H9 (cell line): Measurements from ENCODE around the gene CD164L2. TPM values are rescaled to one million over a fixed set of nuclear protein-coding genes. Genes with fewer than 3 reads are reported as not detected.
A peak's percentile ranks its signal among the peaks of the same experiment; 100 is the strongest.

ENCODE experiments used
- DNase-seq: peaks from one replicate; pipeline ENCODE4 v3.0.0-alpha.2; 2017
- H2AFZ ChIP-seq: one replicate; pipeline ENCODE4 v1.6.1; 2013; ENCODE audit warnings: mild to moderate bottlenecking, low read length, control low read depth, moderate library complexity
- H2AK5ac ChIP-seq: 2 replicates; pipeline ENCODE4 v1.6.1; 2013; ENCODE audit warnings: low read length, control low read depth, mixed read lengths; ENCODE audit not compliant: insufficient read length
- H2BK120ac ChIP-seq: one replicate; pipeline ENCODE4 v1.6.1; 2013; ENCODE audit warnings: low read depth, mild to moderate bottlenecking, low read length, control low read depth, inconsistent platforms; ENCODE audit not compliant: poor library complexity, severe bottlenecking
- H2BK12ac ChIP-seq: 2 replicates; pipeline ENCODE4 v1.6.1; 2013; ENCODE audit warnings: low read length, control low read depth, mixed read lengths, low read depth; ENCODE audit not compliant: insufficient read length
- H2BK15ac ChIP-seq: 2 replicates; pipeline ENCODE4 v1.6.1; 2013; ENCODE audit warnings: low read depth, low read length, control low read depth
- H2BK20ac ChIP-seq: one replicate; pipeline ENCODE4 v1.6.1; 2013; ENCODE audit warnings: low read depth, mild to moderate bottlenecking, low read length, control low read depth, inconsistent platforms; ENCODE audit not compliant: poor library complexity, severe bottlenecking
- H2BK5ac ChIP-seq: 2 replicates; pipeline ENCODE4 v1.6.1; 2013; ENCODE audit warnings: low read length, control low read depth, mixed read lengths; ENCODE audit not compliant: insufficient read length
- H3K14ac ChIP-seq: 2 replicates; pipeline ENCODE4 v1.6.1; 2013; ENCODE audit warnings: low read length, control low read depth; ENCODE audit not compliant: insufficient read depth
- H3K18ac ChIP-seq: 2 replicates; pipeline ENCODE4 v1.6.1; 2013; ENCODE audit warnings: low read depth, mild to moderate bottlenecking, mixed read lengths, low read length, control low read depth; ENCODE audit not compliant: insufficient read length
- H3K23ac ChIP-seq: 2 replicates; pipeline ENCODE4 v1.6.1; 2013; ENCODE audit warnings: low read length, control low read depth, mixed read lengths, low read depth; ENCODE audit not compliant: insufficient read length
- H3K23me2 ChIP-seq: 2 replicates; pipeline ENCODE4 v1.6.1; 2013; ENCODE audit warnings: low read depth, mild to moderate bottlenecking, mixed read lengths, low read length, control low read depth; ENCODE audit not compliant: insufficient read length, poor library complexity, severe bottlenecking
- H3K27ac ChIP-seq: 2 replicates; pipeline ENCODE4 v1.5.1; 2013; ENCODE audit warnings: low read length, control low read depth, mixed read lengths, low read depth; ENCODE audit not compliant: insufficient read length
- H3K27me3 ChIP-seq: 2 replicates; pipeline ENCODE4 v1.6.1; 2013; ENCODE audit warnings: low read length, control low read depth, inconsistent platforms; ENCODE audit not compliant: insufficient read depth
- H3K4ac ChIP-seq: 2 replicates; pipeline ENCODE4 v1.6.1; 2013; ENCODE audit warnings: low read depth, mild to moderate bottlenecking, control low read depth, inconsistent platforms, low read length, moderate library complexity
- H3K4me1 ChIP-seq: 2 replicates; pipeline ENCODE4 v1.6.1; 2013; ENCODE audit warnings: low read length, control low read depth, inconsistent platforms; ENCODE audit not compliant: insufficient read depth
- H3K4me2 ChIP-seq: 2 replicates; pipeline ENCODE4 v1.6.1; 2013; ENCODE audit warnings: low read length, control low read depth, mixed read lengths; ENCODE audit not compliant: insufficient read length, insufficient read depth
- H3K56ac ChIP-seq: 2 replicates; pipeline ENCODE4 v1.6.1; 2013; ENCODE audit warnings: low read depth, mild to moderate bottlenecking, mixed read lengths, low read length, control low read depth; ENCODE audit not compliant: insufficient read length
- H3K79me1 ChIP-seq: 2 replicates; pipeline ENCODE4 v1.6.1; 2013; ENCODE audit warnings: low read depth, mild to moderate bottlenecking, moderate library complexity, low read length, control low read depth, inconsistent platforms; ENCODE audit not compliant: insufficient read depth, poor library complexity, severe bottlenecking
- H3K79me2 ChIP-seq: 2 replicates; pipeline ENCODE4 v1.6.1; 2013; ENCODE audit warnings: low read length, control low read depth, inconsistent platforms; ENCODE audit not compliant: insufficient read depth
- H3K9ac ChIP-seq: 2 replicates; pipeline ENCODE4 v1.6.1; 2013; ENCODE audit warnings: low read length, control low read depth, mixed read lengths; ENCODE audit not compliant: insufficient read length; ENCODE audit errors: extremely low read depth
- H3K9me3 ChIP-seq: one replicate; pipeline ENCODE4 v1.6.1; 2013; ENCODE audit warnings: low read depth, low read length, inconsistent platforms; ENCODE audit not compliant: control insufficient read depth
- H3T11ph ChIP-seq: one replicate; pipeline ENCODE4 v1.6.1; 2013; ENCODE audit warnings: mild to moderate bottlenecking, low read length, control low read depth, inconsistent platforms
- H4K20me1 ChIP-seq: one replicate; pipeline ENCODE4 v1.6.1; 2013; ENCODE audit not compliant: control insufficient read depth, insufficient read length, insufficient read depth
- H4K5ac ChIP-seq: 2 replicates; pipeline ENCODE4 v1.6.1; 2013; ENCODE audit warnings: low read depth, mild to moderate bottlenecking, mixed read lengths, low read length, control low read depth; ENCODE audit not compliant: insufficient read length
- H4K8ac ChIP-seq: replicated peaks from 2 replicates; pipeline ENCODE4 v1.6.1; 2013; ENCODE audit warnings: low read length, control low read depth, mixed read lengths, low read depth; ENCODE audit not compliant: insufficient read length
- H4K91ac ChIP-seq: 2 replicates; pipeline ENCODE4 v1.6.1; 2013; ENCODE audit warnings: low read depth, mild to moderate bottlenecking, moderate library complexity, mixed read lengths, low read length, control low read depth; ENCODE audit not compliant: insufficient read length
- H3K27ac Mint-ChIP-seq, 3 experiments: 2 replicates in 2 of 3; 3 replicates in 1 of 3; pipeline ENCODE4 v1.8.0; 2020 to 2021; ENCODE audit warnings: mixed read lengths in 3 of 3, mild to moderate bottlenecking in 1 of 3, moderate library complexity in 1 of 3
- H3K27me3 Mint-ChIP-seq: 2 replicates; pipeline ENCODE4 v1.8.0; 2021; ENCODE audit warnings: low read depth, mild to moderate bottlenecking, moderate library complexity, mixed read lengths
- H3K36me3 Mint-ChIP-seq, 3 experiments: 2 replicates in 2 of 3; 3 replicates in 1 of 3; pipeline ENCODE4 v1.8.0; 2020 to 2021; ENCODE audit warnings: low read depth in 3 of 3, mixed read lengths in 3 of 3; ENCODE audit not compliant: insufficient read depth in 1 of 3
- H3K4me1 Mint-ChIP-seq, 2 experiments: 2 replicates each; pipeline ENCODE4 v1.8.0; 2020; ENCODE audit warnings: mixed read lengths in 2 of 2
- H3K4me3 Mint-ChIP-seq, 2 experiments: 2 replicates in 1 of 2; 3 replicates in 1 of 2; pipeline ENCODE4 v1.8.0; 2020 to 2021; ENCODE audit warnings: mild to moderate bottlenecking in 2 of 2, mixed read lengths in 2 of 2, moderate library complexity in 1 of 2
- H3K9me3 Mint-ChIP-seq, 2 experiments: 2 replicates in 1 of 2; 3 replicates in 1 of 2; pipeline ENCODE4 v1.8.0; 2020; ENCODE audit warnings: mild to moderate bottlenecking in 2 of 2, mixed read lengths in 2 of 2, moderate library complexity in 1 of 2
- CTCF ChIP-seq: fragments of 200-600 bp; sonication (generic); conservative IDR thresholded peaks from 3 replicates; pipeline ENCODE4 v1.8.0; 2021; ENCODE audit warnings: antibody characterized with exemption, mild to moderate bottlenecking
- WGBS: extraction: QIAGEN DNeasy Blood & Tissue Kit; methylation state at CpG from one replicate; pipeline ENCODE4 v1.1.7; 2013; ENCODE audit warnings: missing lambda C conversion rate, low lambda C conversion rate, mixed read lengths; ENCODE audit not compliant: insufficient read length; ENCODE audit errors: extremely low coverage; 5-methylcytosine and 5-hydroxymethylcytosine counted together
- total RNA-seq: library from RNA; stranded (reverse); gene quantifications from 2 replicates; pipeline ENCODE4 v1.2.1, GENCODE V29; 2021

CD164L2 gene
- total RNA-seq, 1 experiment from 2014 or later: 1.2 TPM

- Mint-ChIP-seq H3K4me3 (peak overlapping the region in 1 of 2 experiments; percentile 93; a peak in 2 of 5 replicates), H3K9me3 (no peaks in the 10 kb centered on the region), H3K27me3 (peaks cover 45% of the 10 kb centered on the region), H3K4me1 (peaks cover 20 to 37% of the 10 kb centered on the region in 2 experiments), H3K27ac (no peak overlapping the region; a peak in 1 of 7 replicates), H3K36me3 (no peaks in the 10 kb centered on the region; a peak in 1 of 7 replicates)
- no peaks in the 10 kb centered on the region for H3K79me2 ChIP-seq
- peak overlapping the region; percentile 79 for H3K4me2 ChIP-seq
- H2AFZ ChIP-seq: no peak overlapping the region
- H4K91ac ChIP-seq: no peak overlapping the region
- H2AK5ac ChIP-seq: no peak overlapping the region
- no peak overlapping the region for H2BK12ac ChIP-seq
- no peak overlapping the region for H2BK120ac ChIP-seq
- no peak overlapping the region for H2BK20ac ChIP-seq
- no peak overlapping the region for H3K27ac ChIP-seq
- H4K20me1 ChIP-seq: peaks cover 6% of the 10 kb centered on the region
- H4K5ac ChIP-seq: no peak overlapping the region
- DNase-seq: no peak
- H3K23me2 ChIP-seq: peaks cover 22% of the 10 kb centered on the region
- no peaks in the 10 kb centered on the region for H3K9me3 ChIP-seq
- H3K27me3 ChIP-seq: peaks cover 5% of the 10 kb centered on the region; the same call in 1 of the 2 replicates
- no peak overlapping the region for H2BK15ac ChIP-seq
- H4K8ac ChIP-seq: no peak overlapping the region
- no peak overlapping the region for H3K56ac ChIP-seq
- no peak overlapping the region for H3K4ac ChIP-seq
- no peak overlapping the region for H3K9ac ChIP-seq
- TF ChIP-seq CTCF: no peak
- no peak overlapping the region for H3K18ac ChIP-seq
- no peak overlapping the region for H3K14ac ChIP-seq
- no peaks in the 10 kb centered on the region for H3K79me1 ChIP-seq
- no peak overlapping the region for H3K23ac ChIP-seq
- peaks cover 3% of the 10 kb centered on the region; the same call in 1 of the 2 replicates for H3K4me1 ChIP-seq
- no peak overlapping the region for H3T11ph ChIP-seq
- no CpG with 5 or more reads among the region's 11 CpGs for WGBS
- no peak overlapping the region for H2BK5ac ChIP-seq
Observed at GRCh38 chr1:27364696-27365371, 18.3 kb downstream of the CD164L2 start.
